DMS 273 (cell line): ENCODE data around the gene RNF150.

ENCODE experiments used
- DNase-seq: peaks from one replicate; lab custom pipeline; 2025; ENCODE audit not compliant: unreplicated experiment; lab: John Stamatoyannopoulos, UW

RNF150 gene

GRCh38 chr4:140870427-140870826, 262.8 kb downstream of the RNF150 start:
- no peak for DNase-seq

GRCh38 chr4:140869446-140869845, 263.8 kb downstream of the RNF150 start:
- DNase-seq = no peak

GRCh38 chr4:140867356-140867755, 265.9 kb downstream of the RNF150 start:
- no peak for DNase-seq

- DNase-seq = no peak
Observed at GRCh38 chr4:140866492-140867005, 266.7 kb downstream of the RNF150 start.

- DNase-seq = no peak
Observed at GRCh38 chr4:140865253-140866217, 267.7 kb downstream of the RNF150 start.

GRCh38 chr4:140863197-140863596, 270.1 kb downstream of the RNF150 start:
- no peak for DNase-seq

- no peak for DNase-seq
Observed at GRCh38 chr4:140862177-140862442, 271.2 kb downstream of the RNF150 start.

- peak; percentile 84 for DNase-seq
Observed at GRCh38 chr4:140861359-140862176, 271.7 kb downstream of the RNF150 start.

- no peak for DNase-seq
Observed at GRCh38 chr4:140858897-140859296, 274.4 kb downstream of the RNF150 start.

- DNase-seq = no peak
Observed at GRCh38 chr4:140857111-140857510, 276.2 kb downstream of the RNF150 start.

GRCh38 chr4:140856621-140857062, 276.6 kb downstream of the RNF150 start:
- DNase-seq = peak; percentile 30

GRCh38 chr4:140854168-140854567, 279.1 kb downstream of the RNF150 start:
- no peak for DNase-seq

GRCh38 chr4:140851804-140852203, 281.5 kb downstream of the RNF150 start:
- DNase-seq = no peak

GRCh38 chr4:140851032-140851636, 282.1 kb downstream of the RNF150 start:
- peak; percentile 78 for DNase-seq

GRCh38 chr4:140849526-140849925, 283.7 kb downstream of the RNF150 start:
- DNase-seq = no peak

- no peak for DNase-seq
Observed at GRCh38 chr4:140846736-140847135, 286.5 kb downstream of the RNF150 start.

GRCh38 chr4:140844061-140844460, 289.2 kb downstream of the RNF150 start:
- DNase-seq = no peak

- no peak for DNase-seq
Observed at GRCh38 chr4:140841186-140841585, 292.1 kb downstream of the RNF150 start.

- DNase-seq = no peak
Observed at GRCh38 chr4:140839888-140840790, 293.1 kb downstream of the RNF150 start.

GRCh38 chr4:140839406-140839805, 293.9 kb downstream of the RNF150 start:
- DNase-seq = no peak
